HEK293T (cell line): Measurements from ENCODE around the gene METTL22.

ENCODE experiments used
- CTCF ChIA-PET: fragments of 350-600 bp; formaldehyde crosslinking; extraction: SDS; loops from one replicate; lab custom pipeline; 2021; ENCODE audit warnings: antibody characterized with exemption, inconsistent platforms; lab: Yijun Ruan, JAX
- POLR2A ChIA-PET: fragments of 350-600 bp; formaldehyde crosslinking; extraction: SDS; loops from one replicate; lab custom pipeline; 2020; ENCODE audit warnings: antibody characterized with exemption, inconsistent platforms; lab: Yijun Ruan, JAX
- DNase-seq: peaks from one replicate; pipeline ENCODE4 v3.0.0; 2012; ENCODE audit warnings: mixed read lengths; ENCODE audit errors: extremely low spot score
- ARNT ChIP-seq: fragments of 450-650 bp; IDR thresholded peaks from 2 replicates; pipeline ENCODE4 v1.6.1; 2017; ENCODE audit warnings: mild to moderate bottlenecking
- BHLHE40 ChIP-seq: fragments of 450-650 bp; IDR thresholded peaks from 2 replicates; pipeline ENCODE4 v1.6.1; 2016; ENCODE audit warnings: mild to moderate bottlenecking, moderate library complexity, borderline replicate concordance
- FOXA1 ChIP-seq: fragments of 450-650 bp; IDR thresholded peaks from 2 replicates; pipeline ENCODE4 v1.6.1; 2016; ENCODE audit warnings: mild to moderate bottlenecking
- HDGF ChIP-seq: fragments of 450-650 bp; IDR thresholded peaks from 2 replicates; pipeline ENCODE4 v1.6.1; 2017; ENCODE audit warnings: antibody characterized with exemption, borderline replicate concordance
- NFRKB ChIP-seq: fragments of 450-650 bp; IDR thresholded peaks from 2 replicates; pipeline ENCODE4 v1.6.1; 2016; ENCODE audit warnings: mild to moderate bottlenecking, moderate library complexity
- SP1 ChIP-seq: fragments of 450-650 bp; IDR thresholded peaks from 2 replicates; pipeline ENCODE4 v1.6.1; 2017
- TARDBP ChIP-seq: fragments of 450-650 bp; IDR thresholded peaks from 2 replicates; pipeline ENCODE4 v1.6.1; 2016
- TF ChIP-seq, protein P1 (sequence below): fragments of 450-650 bp; IDR thresholded peaks from 2 replicates; pipeline ENCODE4 v1.6.1; 2016

METTL22 gene

DNA sequence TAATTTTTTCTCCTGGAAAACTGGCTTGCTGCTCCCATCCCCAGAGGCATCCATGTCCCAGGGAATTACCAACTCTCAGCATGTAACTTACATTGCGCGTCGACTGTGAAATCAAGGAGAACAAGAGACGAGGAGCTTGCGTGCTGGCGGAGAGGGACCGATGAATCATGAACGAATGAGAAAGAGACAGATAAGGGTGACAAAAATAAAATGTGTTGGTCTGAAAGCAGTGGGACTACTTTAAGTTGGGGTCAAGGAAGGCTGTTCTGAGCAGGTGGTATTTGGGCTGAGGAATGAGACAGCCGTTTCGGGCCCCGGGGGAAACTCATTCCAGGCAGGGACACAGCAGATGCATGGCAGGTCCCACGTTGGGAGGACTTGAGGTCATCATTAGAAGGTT is 75.4 kb downstream of the METTL22 start:
- POLR2A ChIA-PET: no interaction called here
- CTCF ChIA-PET: no interaction called here
- TF ChIP-seq ARNT (no peak), BHLHE40 (no peak), TARDBP (no peak), FOXA1 (no peak)
- TF ChIP-seq, protein P1, sequence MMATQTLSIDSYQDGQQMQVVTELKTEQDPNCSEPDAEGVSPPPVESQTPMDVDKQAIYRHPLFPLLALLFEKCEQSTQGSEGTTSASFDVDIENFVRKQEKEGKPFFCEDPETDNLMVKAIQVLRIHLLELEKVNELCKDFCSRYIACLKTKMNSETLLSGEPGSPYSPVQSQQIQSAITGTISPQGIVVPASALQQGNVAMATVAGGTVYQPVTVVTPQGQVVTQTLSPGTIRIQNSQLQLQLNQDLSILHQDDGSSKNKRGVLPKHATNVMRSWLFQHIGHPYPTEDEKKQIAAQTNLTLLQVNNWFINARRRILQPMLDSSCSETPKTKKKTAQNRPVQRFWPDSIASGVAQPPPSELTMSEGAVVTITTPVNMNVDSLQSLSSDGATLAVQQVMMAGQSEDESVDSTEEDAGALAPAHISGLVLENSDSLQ: no peak
- DNase-seq: no peak

GRCh38 chr16:8697965-8698364 is 76.5 kb downstream of the METTL22 start:
- DNase-seq: no peak
- ChIA-PET POLR2A (no interaction called here), CTCF (no interaction called here)
- TF ChIP-seq HDGF (no peak), NFRKB (no peak), SP1 (no peak)
- TF ChIP-seq, protein P1: no peak
